ENCODE results near the gene TMEM243.

The TMEM243 gene

GRCh38 chr7:87231258-87231657, 11.7 kb upstream of the TMEM243 start:
- TF ChIP-seq CTCF (conservative IDR thresholded peaks at IDR 0.05; ENCODE audit: low read depth, low read length), result no peak
- no peak overlapping the region for H3K4me3 ChIP-seq (ENCODE audit: low read length)
- no peak for DNase-seq (ENCODE audit: low read depth)

DNA sequence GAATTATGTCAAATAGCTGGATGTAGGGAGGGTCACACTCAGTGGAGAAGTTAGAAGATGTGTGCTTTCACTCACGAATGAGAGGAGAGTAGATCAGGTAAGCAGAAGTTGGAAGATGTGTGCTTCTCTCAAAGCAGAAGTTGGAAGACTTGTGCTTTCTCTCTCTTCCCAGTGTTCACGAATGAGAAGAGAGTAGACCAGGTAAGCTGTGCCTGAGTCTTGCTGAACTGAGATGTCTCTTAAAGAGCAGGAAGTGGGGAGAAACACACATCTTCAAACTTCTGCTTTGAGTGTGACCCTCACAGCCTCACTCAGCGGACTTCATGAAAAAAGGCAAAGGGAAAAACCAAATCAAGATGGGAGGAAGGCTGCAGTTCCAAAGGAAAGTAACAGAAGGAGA, 7.0 kb upstream of the TMEM243 start:
- DNase-seq (ENCODE audit: low read depth), result no peak
- TF ChIP-seq CTCF (conservative IDR thresholded peaks at IDR 0.05; ENCODE audit: low read depth, low read length), result no peak
- H3K4me3 ChIP-seq (ENCODE audit: low read length), result no peak overlapping the region

GRCh38 chr7:87225696-87226095, 6.2 kb upstream of the TMEM243 start:
- no peak for DNase-seq (ENCODE audit: low read depth)
- H3K4me3 ChIP-seq (ENCODE audit: low read length), result no peak overlapping the region
- no peak for TF ChIP-seq CTCF (conservative IDR thresholded peaks at IDR 0.05; ENCODE audit: low read depth, low read length)

DNA sequence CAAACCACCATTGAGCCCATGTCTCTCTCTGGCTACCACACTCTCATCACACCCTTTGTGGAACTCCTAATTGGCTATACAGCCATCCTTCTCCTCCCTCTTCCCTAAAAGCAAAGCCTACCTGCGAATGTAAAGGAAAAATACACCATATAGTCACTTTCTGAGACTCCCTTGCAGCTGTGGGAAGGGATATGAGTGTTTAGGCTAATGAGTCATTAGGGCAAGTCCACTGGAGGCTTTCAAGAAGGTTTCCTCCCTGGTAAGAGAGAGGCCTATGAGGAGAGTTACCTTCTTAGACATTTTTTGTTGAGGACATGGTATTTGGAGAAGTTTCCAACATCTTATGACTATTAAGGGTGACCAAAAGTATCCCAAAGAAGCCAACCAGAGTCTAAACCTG, 4.1 kb upstream of the TMEM243 start:
- no peak for DNase-seq (ENCODE audit: low read depth)
- no peak overlapping the region for H3K4me3 ChIP-seq (ENCODE audit: low read length)
- no peak for TF ChIP-seq CTCF (conservative IDR thresholded peaks at IDR 0.05; ENCODE audit: low read depth, low read length)

DNA sequence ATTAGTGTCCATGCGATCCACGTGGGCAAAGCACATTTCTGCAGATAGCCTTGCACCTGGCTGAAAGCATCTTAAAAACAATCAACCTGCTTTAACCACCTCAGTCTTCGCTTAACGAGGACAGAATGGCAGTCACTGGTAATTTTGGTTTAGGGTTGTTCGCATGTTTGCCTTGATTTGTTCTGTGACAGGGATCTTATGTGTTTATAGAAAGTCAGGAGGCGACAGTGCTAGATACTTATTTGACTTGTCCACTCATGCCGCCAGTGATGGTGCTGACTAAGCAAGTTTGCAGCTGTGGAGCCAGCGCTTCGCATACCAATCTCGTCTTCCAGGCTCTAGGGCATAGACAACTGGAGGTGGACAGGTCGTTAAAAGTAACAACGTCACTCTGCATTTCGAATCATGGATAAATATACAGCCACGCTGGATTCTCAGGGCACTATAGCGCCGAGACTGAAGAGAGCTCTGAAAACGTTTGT, 1.2 kb upstream of the TMEM243 start:
- no peak for DNase-seq (ENCODE audit: low read depth)
- no peak for TF ChIP-seq CTCF (conservative IDR thresholded peaks at IDR 0.05; ENCODE audit: low read depth, low read length)
- peak overlapping the region; percentile 88 for H3K4me3 ChIP-seq (ENCODE audit: low read length)

GRCh38 chr7:87220026-87220733, 648 bp upstream of the TMEM243 start:
- H3K4me3 ChIP-seq (ENCODE audit: low read length), result peak overlapping the region; percentile 88
- peak; percentile 39 for DNase-seq (ENCODE audit: low read depth)
- TF ChIP-seq CTCF (conservative IDR thresholded peaks at IDR 0.05; ENCODE audit: low read depth, low read length), result no peak

Measured in retinal pigment epithelial cell (primary cell).